LoVo (cell line): Measurements from ENCODE around the gene CACNA1S.
A peak's percentile ranks its signal among the peaks of the same experiment; 100 is the strongest.

Source experiments
- DNase-seq: peaks from one replicate; pipeline ENCODE4 v3.0.0-alpha.2; 2016; ENCODE audit warnings: low spot score

Gene CACNA1S

GRCh38 chr1:201062511-201063091 lies 49.6 kb downstream of the CACNA1S start:
- no peak for DNase-seq

DNA sequence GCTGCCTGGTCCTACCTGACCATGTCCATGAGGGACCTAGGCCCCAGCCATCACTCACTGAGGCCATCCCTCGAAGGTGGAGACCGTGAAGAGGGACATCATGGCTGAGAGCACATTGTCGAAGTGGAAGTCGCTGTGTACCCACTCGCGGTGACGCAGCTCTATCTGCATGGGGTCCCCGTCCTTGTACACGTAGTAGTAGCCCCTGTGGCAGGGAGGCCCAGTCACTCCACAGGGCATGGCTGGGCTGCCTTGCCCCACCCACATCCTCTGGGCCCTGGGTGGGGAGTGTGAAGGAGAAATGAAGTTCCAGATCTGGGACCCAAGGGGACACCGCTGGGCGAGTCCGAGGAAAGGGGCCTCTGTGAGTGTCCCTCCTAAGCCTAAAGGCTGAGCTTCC lies 50.3 kb downstream of the CACNA1S start:
- no peak for DNase-seq

DNA sequence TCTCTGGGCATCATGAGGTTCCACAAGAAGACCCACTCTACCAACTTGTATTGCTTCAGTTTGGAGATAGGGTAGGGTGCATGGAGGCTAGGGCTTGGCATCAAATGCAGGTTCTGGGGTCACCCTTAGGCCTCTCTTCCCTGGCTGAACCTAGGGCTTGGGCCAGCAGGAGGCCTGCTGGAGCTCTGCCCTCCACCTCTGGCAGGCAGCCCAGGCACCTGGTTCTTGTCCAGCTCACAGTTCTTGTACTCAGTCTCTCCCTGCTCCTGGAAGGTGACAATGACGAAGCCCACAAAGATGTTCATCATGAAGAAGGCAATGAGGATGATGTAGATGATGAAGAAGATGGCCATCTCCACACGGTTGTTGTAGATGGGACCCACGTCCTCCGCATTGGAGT lies 51.2 kb downstream of the CACNA1S start:
- DNase-seq: no peak

GRCh38 chr1:201060586-201060985 lies 51.6 kb downstream of the CACNA1S start:
- DNase-seq: no peak

- no peak for DNase-seq
These were observed 52.2 kb downstream of the CACNA1S start for GRCh38 chr1:201059871-201060555.

DNA sequence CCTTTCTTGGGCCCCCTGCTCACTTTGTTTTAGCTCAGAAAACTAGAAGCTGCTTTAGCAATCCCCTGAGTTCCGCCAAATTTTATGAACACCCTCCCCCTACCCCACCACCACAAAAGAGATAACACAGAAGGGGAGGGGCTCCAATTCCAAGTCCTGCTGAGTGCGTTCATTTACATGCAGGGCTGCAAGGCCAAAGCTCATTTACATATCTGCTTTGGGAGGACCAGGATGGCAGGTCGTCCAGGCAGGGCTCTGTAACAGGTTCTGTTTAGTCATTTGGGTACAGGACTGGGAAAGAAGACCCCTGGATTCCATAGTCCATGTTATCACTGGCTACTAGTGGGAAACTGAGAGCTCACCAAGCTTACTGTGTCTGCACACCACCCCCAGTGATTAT lies 52.8 kb downstream of the CACNA1S start:
- no peak for DNase-seq

DNA sequence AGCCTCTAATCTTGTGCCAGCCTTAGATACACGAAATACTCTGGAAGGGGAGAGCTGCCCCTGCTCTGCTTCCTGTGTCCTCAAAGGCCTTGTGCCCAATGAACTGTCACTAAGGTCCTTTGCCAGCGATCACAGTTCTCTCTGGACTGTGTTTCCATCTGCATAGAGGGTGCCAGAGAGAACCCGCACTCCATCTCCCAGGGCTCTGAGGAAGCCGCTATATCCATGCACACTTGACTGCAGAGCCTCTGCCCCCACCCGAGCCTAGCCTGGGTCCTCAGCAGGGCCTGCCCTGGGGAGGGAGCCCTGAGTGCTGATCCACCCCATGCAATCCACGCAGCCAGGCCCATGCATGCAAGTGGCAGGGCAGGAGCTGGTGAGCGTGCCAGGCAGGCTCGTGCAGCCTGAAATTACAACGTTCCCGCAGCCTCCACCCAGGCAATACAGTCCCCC lies 58.1 kb downstream of the CACNA1S start:
- DNase-seq: no peak

GRCh38 chr1:201053155-201053860 lies 58.9 kb downstream of the CACNA1S start:
- no peak for DNase-seq

DNA sequence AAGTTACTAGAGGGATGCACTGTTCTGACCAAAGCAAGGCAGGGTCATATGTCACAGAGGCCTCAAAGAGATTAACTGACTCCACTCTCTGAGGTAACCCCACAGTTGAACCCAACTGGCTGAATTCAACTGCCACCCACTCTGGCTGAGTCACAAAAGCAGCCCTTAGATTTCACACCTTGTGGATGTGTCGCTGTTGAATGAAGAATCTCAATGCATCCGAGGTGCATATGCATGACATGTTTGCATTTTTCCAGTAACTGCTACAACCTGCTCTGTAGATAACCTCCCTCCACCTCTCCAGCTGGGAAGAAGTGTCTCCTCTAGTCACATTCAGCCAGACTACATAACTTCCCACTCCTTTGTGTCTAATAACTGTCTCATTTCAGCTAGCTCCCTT lies 60.8 kb downstream of the CACNA1S start:
- DNase-seq: no peak

GRCh38 chr1:201050515-201051277 lies 61.5 kb downstream of the CACNA1S start:
- no peak for DNase-seq

DNA sequence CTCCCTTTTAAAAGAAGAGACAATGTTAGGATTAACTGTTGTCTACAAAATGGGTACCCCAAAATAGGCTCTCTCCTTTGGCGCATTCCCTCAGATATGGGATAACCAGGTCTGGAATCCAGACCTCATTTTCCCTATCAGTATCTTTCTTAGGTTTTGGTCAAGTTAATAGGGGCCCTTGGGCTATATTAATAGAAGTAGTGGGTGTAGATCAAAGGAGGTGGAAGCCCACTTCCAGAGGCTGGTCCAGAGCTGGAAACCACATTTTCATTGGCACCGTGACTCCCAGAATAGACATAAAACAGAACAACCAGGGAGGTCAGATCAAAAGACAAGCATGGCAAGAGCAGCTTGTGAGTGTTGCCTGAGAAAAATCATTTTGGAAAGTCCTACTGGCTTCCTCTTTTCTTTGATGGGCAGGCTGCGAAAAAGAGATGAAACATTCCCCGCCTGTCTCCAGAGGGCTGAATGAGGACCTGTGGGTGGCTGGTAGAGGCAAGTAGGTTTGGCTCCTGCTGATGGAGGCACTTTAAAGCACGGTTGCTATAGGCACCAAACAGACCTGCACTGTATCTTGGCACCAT lies 62.9 kb downstream of the CACNA1S start:
- DNase-seq: no peak

GRCh38 chr1:201048521-201048920 lies 63.7 kb downstream of the CACNA1S start:
- DNase-seq: no peak

- no peak for DNase-seq
These were observed 68.1 kb downstream of the CACNA1S start for GRCh38 chr1:201044119-201044518.

- peak; percentile 64 for DNase-seq
These were observed 69.3 kb downstream of the CACNA1S start for GRCh38 chr1:201042779-201043461.

DNA sequence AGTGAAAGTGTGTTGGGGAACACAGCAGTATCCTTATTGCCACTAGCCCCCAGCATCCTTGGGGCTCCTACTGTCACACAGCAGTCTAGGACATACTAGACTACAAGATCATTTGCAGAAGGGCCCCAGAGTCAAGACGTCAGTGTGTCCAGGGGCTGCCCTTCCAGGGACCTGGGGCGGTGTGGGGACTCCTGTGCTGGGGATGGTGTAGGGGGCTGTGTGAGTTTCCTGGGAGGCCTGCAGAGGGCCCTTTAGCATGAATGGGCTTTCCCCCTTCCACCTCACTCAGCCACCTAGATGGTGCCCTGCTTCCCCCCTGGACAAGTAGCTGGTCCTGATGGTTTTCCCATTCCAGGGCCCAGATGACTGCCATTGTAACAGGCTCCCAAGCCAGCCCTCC lies 71.2 kb downstream of the CACNA1S start:
- no peak for DNase-seq

GRCh38 chr1:201039876-201040275 lies 72.3 kb downstream of the CACNA1S start:
- DNase-seq: no peak

GRCh38 chr1:201039418-201039817 lies 72.8 kb downstream of the CACNA1S start:
- DNase-seq: no peak

DNA sequence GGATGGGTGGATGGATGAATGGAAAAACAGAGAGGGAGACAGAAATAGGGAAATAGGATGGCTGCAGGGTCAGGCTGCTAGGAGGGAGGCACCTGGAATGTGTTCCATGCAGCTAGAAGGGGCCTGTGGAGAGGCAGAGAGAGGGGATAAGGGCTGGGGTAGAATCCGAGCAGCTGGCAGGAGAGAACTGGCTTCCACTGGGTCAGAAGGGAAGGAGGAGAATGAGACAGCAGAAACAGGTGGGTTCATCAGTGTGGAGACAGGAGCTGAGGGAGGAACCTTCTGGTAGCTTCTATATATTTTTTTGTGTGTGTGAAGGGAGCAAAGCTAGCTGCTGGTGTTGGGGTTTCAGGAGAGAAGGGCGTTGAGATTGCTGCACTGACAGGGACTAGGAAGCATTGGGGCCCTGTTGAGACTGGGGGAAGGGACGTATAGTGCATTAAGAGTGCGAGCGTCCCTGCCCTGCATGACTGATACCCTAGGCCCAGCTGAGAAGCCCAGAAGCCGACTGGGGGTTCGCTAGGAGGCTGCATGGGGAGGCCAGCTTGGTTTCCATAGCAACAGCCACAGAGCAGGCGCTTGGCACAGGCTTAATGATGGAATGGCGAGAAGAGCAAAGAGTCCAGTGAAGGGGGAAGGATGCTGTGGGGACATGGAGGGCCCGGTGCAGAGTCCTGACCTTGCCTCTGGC lies 73.9 kb downstream of the CACNA1S start:
- DNase-seq: no peak

- DNase-seq: no peak
These were observed 75.9 kb downstream of the CACNA1S start for GRCh38 chr1:201036188-201036842.

DNA sequence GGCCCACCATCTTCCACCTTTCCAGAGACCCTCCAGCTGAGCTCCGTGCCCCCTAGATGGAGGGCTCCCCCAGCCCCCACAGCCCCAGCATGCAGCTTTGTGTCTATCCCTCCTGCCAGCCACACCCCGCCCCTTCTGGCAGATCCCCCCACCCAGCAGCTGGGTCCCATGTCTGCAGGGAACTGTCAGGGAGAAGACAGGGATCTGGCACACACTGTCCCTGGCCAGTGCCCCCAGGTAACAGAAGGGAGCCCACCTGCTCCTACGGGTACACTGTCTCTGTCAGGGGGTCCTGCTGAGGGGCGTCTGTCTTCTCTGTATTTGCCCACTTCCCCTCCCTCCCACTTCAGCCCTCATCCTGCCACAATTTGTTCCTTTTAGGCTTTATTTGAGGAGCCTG lies 77.6 kb downstream of the CACNA1S start:
- DNase-seq: no peak

- no peak for DNase-seq
These were observed 79.8 kb downstream of the CACNA1S start for GRCh38 chr1:201032408-201032807.
